ENCODE measurements around the gene VCPKMT. TPM values are rescaled to one million over a fixed set of nuclear protein-coding genes. Genes with fewer than 3 reads are reported as not detected.

The VCPKMT gene
- 10 to 100 TPM in 2 of 4 donors, 1 to 10 TPM in 1, under 1 TPM in 1; 0.51 to 14.7 (median 10.9) TPM for total RNA-seq

- peak within 1 kb of the TSS; percentile 78 for H3K4me3 ChIP-seq
- H3K4me1 ChIP-seq, result peaks cover 0 to 4% of the 10 kb centered on the region in 2 donors
- peak within 1 kb of the TSS; percentile 80 to 89 for H3K27ac ChIP-seq
- DNase-seq, result peak; percentile 92 to 94
- no peaks in the 10 kb centered on the region for H3K27me3 ChIP-seq
- H3K36me3 ChIP-seq, result no peaks in the 10 kb centered on the region
- H3K9me3 ChIP-seq, result no peaks in the 10 kb centered on the region
- TF ChIP-seq, protein P1, sequence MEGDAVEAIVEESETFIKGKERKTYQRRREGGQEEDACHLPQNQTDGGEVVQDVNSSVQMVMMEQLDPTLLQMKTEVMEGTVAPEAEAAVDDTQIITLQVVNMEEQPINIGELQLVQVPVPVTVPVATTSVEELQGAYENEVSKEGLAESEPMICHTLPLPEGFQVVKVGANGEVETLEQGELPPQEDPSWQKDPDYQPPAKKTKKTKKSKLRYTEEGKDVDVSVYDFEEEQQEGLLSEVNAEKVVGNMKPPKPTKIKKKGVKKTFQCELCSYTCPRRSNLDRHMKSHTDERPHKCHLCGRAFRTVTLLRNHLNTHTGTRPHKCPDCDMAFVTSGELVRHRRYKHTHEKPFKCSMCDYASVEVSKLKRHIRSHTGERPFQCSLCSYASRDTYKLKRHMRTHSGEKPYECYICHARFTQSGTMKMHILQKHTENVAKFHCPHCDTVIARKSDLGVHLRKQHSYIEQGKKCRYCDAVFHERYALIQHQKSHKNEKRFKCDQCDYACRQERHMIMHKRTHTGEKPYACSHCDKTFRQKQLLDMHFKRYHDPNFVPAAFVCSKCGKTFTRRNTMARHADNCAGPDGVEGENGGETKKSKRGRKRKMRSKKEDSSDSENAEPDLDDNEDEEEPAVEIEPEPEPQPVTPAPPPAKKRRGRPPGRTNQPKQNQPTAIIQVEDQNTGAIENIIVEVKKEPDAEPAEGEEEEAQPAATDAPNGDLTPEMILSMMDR (IDR thresholded peaks at IDR 0.05), result no peak
- peak; percentile 86 to 88 for TF ChIP-seq POLR2A (IDR thresholded peaks at IDR 0.05)
- intact Hi-C loops (cut with DNase I; ENCODE audit: low total_unique reads), result no loop called here
These were observed at the start of gene VCPKMT for GRCh38 chr14:50116181-50116956. Gene VCPKMT (minus strand): TSS chr14:50116572. CDS start chr14:50116552, 20 bp downstream.

DNA sequence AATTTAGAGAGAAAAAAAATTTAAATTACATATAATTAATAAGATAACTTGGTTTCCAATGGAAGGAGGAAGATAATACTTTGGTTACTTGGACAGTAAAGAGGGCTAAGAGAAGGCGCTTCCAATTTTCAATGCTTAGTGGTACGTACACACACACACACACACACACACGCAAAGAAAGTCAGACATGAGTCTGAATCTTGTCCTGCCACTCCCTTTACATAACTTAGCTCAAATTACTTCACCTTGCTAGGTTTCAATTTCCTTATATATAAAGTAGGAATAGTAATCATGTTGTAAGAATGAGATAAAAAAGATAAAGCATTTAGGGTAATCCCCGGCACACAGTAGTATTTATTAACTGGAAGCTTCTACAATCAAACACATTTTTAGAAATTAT is 39.7 kb upstream of the VCPKMT start:
- Histone ChIP-seq H3K4me3 (no peak overlapping the region), H3K4me1 (no peaks in the 10 kb centered on the region), H3K36me3 (peaks cover 0 to 5% of the 10 kb centered on the region in 2 donors), H3K27me3 (no peaks in the 10 kb centered on the region), H3K9me3 (no peaks in the 10 kb centered on the region), H3K27ac (no peak overlapping the region)
- intact Hi-C loops (cut with DNase I; ENCODE audit: low total_unique reads), result no loop called here
- no peak for DNase-seq
- TF ChIP-seq, protein P1 (IDR thresholded peaks at IDR 0.05), result no peak
- no peak for TF ChIP-seq POLR2A (IDR thresholded peaks at IDR 0.05)

DNA sequence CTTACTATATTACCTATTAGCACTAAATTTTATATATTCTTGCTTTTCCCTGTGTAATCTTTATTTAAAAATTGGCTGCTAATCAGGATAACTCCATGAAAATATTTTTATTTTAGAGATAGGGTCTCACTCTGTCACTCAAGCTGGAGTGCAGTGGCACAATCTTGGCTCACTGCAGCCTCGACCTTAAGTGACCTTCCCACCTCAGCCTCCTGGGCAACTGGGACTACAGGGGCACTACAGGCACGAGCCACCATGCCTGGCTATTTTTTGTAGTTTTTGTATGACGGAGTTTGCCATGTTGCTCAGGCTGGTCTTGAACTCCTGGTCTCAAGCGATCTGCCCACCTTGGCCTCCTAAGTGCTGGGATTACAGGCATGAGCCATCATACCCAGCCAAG is 32.4 kb upstream of the VCPKMT start:
- no peaks in the 10 kb centered on the region for H3K4me1 ChIP-seq
- H3K27ac ChIP-seq, result no peak overlapping the region
- H3K36me3 ChIP-seq, result peaks cover 0 to 3% of the 10 kb centered on the region in 2 donors
- H3K9me3 ChIP-seq, result no peaks in the 10 kb centered on the region
- no peak overlapping the region for H3K4me3 ChIP-seq
- H3K27me3 ChIP-seq, result no peaks in the 10 kb centered on the region
- TF ChIP-seq, protein P1 (IDR thresholded peaks at IDR 0.05), result no peak
- no peak for TF ChIP-seq POLR2A (IDR thresholded peaks at IDR 0.05)
- intact Hi-C loops (cut with DNase I; ENCODE audit: low total_unique reads), result no loop called here
- DNase-seq, result no peak

DNA sequence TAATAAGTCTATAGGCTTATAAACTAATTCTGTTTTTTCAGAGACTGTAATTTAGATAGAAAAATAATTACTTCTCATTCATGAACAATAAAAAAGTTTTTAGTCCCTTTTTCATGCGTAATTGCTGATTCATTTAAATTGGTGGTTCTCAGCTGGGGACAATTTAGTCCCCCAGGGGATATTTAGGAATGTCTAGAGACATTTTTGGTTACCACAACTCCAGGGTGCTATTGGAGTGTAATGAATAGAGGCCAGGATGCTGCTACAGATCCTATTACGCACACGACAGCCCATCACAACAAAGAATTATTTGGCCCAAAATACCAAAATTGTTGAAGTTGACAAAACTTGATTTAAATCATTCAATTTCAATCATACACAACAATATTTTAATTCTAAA is 22.8 kb upstream of the VCPKMT start:
- TF ChIP-seq, protein P1 (IDR thresholded peaks at IDR 0.05), result no peak
- no peak for TF ChIP-seq POLR2A (IDR thresholded peaks at IDR 0.05)
- H3K4me3 ChIP-seq, result no peak overlapping the region
- H3K27me3 ChIP-seq, result no peaks in the 10 kb centered on the region

GRCh38 chr14:50127802-50128201 is 11.4 kb upstream of the VCPKMT start:
- no peaks in the 10 kb centered on the region for H3K4me1 ChIP-seq
- H3K27me3 ChIP-seq, result no peaks in the 10 kb centered on the region
- H3K36me3 ChIP-seq, result no peaks in the 10 kb centered on the region
- no peaks in the 10 kb centered on the region for H3K9me3 ChIP-seq
- intact Hi-C loops (cut with DNase I; ENCODE audit: low total_unique reads), result no loop called here
- no peak overlapping the region for H3K27ac ChIP-seq
- no peak for TF ChIP-seq POLR2A (IDR thresholded peaks at IDR 0.05)
- H3K4me3 ChIP-seq, result no peak overlapping the region
- no peak for DNase-seq

More for the DNA sequence above, 22.8 kb upstream of the VCPKMT start:
- Histone ChIP-seq H3K36me3 (no peaks in the 10 kb centered on the region), H3K9me3 (no peaks in the 10 kb centered on the region), H3K27ac (no peak overlapping the region), H3K4me1 (no peaks in the 10 kb centered on the region)
- intact Hi-C loops (cut with DNase I; ENCODE audit: low total_unique reads), result no loop called here
- DNase-seq, result no peak

Measured in uterus (tissue), 4 donors.